ENCODE measurements around the gene SPTAN1.

Gene SPTAN1

GRCh38 chr9:128631636-128632035, 79.2 kb downstream of the SPTAN1 start:
- no peaks in the 10 kb centered on the region for H3K27me3 ChIP-seq (replicated peaks; ENCODE audit: control insufficient read depth, insufficient read depth, low read length)
- DNase-seq (ENCODE audit: extremely low read depth, insufficient read length): no peak
- TF ChIP-seq CTCF (IDR thresholded peaks at IDR 0.05; ENCODE audit: insufficient read depth, low read length, poor library complexity, severe bottlenecking): no peak
- peaks cover 49% of the 10 kb centered on the region for H3K36me3 ChIP-seq (ENCODE audit: control insufficient read depth, insufficient read depth, low read length)
- H3K4me3 ChIP-seq (replicated peaks; ENCODE audit: low read depth, low read length): no peak overlapping the region

GRCh38 chr9:128632066-128632465, 79.7 kb downstream of the SPTAN1 start:
- DNase-seq (ENCODE audit: extremely low read depth, insufficient read length): no peak
- peaks cover 49% of the 10 kb centered on the region for H3K36me3 ChIP-seq (ENCODE audit: control insufficient read depth, insufficient read depth, low read length)
- no peak overlapping the region for H3K4me3 ChIP-seq (replicated peaks; ENCODE audit: low read depth, low read length)
- TF ChIP-seq CTCF (IDR thresholded peaks at IDR 0.05; ENCODE audit: insufficient read depth, low read length, poor library complexity, severe bottlenecking): no peak
- H3K27me3 ChIP-seq (replicated peaks; ENCODE audit: control insufficient read depth, insufficient read depth, low read length): no peaks in the 10 kb centered on the region

DNA sequence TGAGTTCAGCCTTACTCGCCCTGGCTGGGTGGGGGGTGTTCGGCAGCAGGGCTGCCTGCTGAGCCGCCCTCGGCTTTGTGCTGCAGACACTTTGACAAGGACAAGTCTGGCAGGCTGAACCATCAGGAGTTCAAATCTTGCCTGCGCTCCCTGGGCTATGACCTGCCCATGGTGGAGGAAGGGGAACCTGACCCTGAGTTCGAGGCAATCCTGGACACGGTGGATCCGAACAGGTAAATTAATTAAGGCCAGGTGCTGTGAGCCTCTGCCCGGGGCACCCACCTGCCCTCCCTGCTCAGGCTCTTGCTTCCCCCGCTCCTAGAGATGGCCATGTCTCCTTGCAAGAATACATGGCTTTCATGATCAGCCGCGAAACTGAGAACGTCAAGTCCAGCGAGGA, 80.1 kb downstream of the SPTAN1 start:
- TF ChIP-seq CTCF (IDR thresholded peaks at IDR 0.05; ENCODE audit: insufficient read depth, low read length, poor library complexity, severe bottlenecking): no peak
- Histone ChIP-seq H3K36me3 (ENCODE audit: control insufficient read depth, insufficient read depth, low read length) (peaks cover 45% of the 10 kb centered on the region), H3K27me3 (replicated peaks; ENCODE audit: control insufficient read depth, insufficient read depth, low read length) (no peaks in the 10 kb centered on the region), H3K4me3 (replicated peaks; ENCODE audit: low read depth, low read length) (no peak overlapping the region)
- DNase-seq (ENCODE audit: extremely low read depth, insufficient read length): no peak

- H3K36me3 ChIP-seq (ENCODE audit: control insufficient read depth, insufficient read depth, low read length): peaks cover 40% of the 10 kb centered on the region
- no peak for TF ChIP-seq CTCF (IDR thresholded peaks at IDR 0.05; ENCODE audit: insufficient read depth, low read length, poor library complexity, severe bottlenecking)
These were observed 80.7 kb downstream of the SPTAN1 start for GRCh38 chr9:128633057-128633456.

DNA sequence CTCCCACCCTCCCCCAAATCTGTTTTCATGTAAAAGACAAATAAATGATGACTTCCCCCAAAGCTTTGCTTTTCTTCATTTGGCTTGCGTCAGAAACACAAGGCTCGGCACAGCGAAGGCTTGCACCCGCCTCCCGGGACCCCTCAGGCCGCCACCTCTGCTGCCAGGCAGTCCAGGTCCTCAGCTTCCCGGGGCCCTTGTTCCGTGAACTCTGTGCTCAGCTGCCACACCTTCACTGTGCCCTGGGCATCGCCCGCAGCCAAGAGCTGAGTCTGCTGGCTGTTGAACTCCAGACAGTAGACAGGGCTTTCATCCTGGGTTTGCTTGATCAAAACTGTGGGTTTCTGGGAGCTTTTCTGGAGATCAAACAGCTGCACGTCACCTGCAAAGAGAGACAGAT, 81.2 kb downstream of the SPTAN1 start:
- Histone ChIP-seq H3K4me3 (replicated peaks; ENCODE audit: low read depth, low read length) (no peak overlapping the region), H3K27me3 (replicated peaks; ENCODE audit: control insufficient read depth, insufficient read depth, low read length) (no peaks in the 10 kb centered on the region), H3K36me3 (ENCODE audit: control insufficient read depth, insufficient read depth, low read length) (peaks cover 38% of the 10 kb centered on the region)
- no peak for TF ChIP-seq CTCF (IDR thresholded peaks at IDR 0.05; ENCODE audit: insufficient read depth, low read length, poor library complexity, severe bottlenecking)
- no peak for DNase-seq (ENCODE audit: extremely low read depth, insufficient read length)

More at GRCh38 chr9:128633057-128633456, 80.7 kb downstream of the SPTAN1 start:
- DNase-seq (ENCODE audit: extremely low read depth, insufficient read length): no peak
- no peaks in the 10 kb centered on the region for H3K27me3 ChIP-seq (replicated peaks; ENCODE audit: control insufficient read depth, insufficient read depth, low read length)
- no peak overlapping the region for H3K4me3 ChIP-seq (replicated peaks; ENCODE audit: low read depth, low read length)

GRCh38 chr9:128634111-128634510, 81.7 kb downstream of the SPTAN1 start:
- no peaks in the 10 kb centered on the region for H3K27me3 ChIP-seq (replicated peaks; ENCODE audit: control insufficient read depth, insufficient read depth, low read length)
- no peak for DNase-seq (ENCODE audit: extremely low read depth, insufficient read length)
- H3K36me3 ChIP-seq (ENCODE audit: control insufficient read depth, insufficient read depth, low read length): peaks cover 36% of the 10 kb centered on the region
- H3K4me3 ChIP-seq (replicated peaks; ENCODE audit: low read depth, low read length): no peak overlapping the region
- no peak for TF ChIP-seq CTCF (IDR thresholded peaks at IDR 0.05; ENCODE audit: insufficient read depth, low read length, poor library complexity, severe bottlenecking)

Data from GM06990 (cell line).